ENCODE results near the gene CELF2. TPM values are rescaled to one million over a fixed set of nuclear protein-coding genes. Genes with fewer than 3 reads are reported as not detected.

CELF2 gene
- total RNA-seq, 1 donor: 21.9 TPM

- H3K4me3 ChIP-seq (ENCODE audit: low read depth, low read length): no peak overlapping the region
- no peak for TF ChIP-seq CTCF (IDR thresholded peaks at IDR 0.05; ENCODE audit: insufficient read depth, low read length)
- DNase-seq (ENCODE audit: low read depth): no peak
These were observed 159.7 kb downstream of the CELF2 start for GRCh38 chr10:11177381-11177780.

- no peak for DNase-seq (ENCODE audit: low read depth)
- no peak for TF ChIP-seq CTCF (IDR thresholded peaks at IDR 0.05; ENCODE audit: insufficient read depth, low read length)
- no peak overlapping the region for H3K4me3 ChIP-seq (ENCODE audit: low read depth, low read length)
These were observed 160.3 kb downstream of the CELF2 start for GRCh38 chr10:11177926-11178471.

GRCh38 chr10:11178606-11179515 is 161.2 kb downstream of the CELF2 start:
- DNase-seq (ENCODE audit: low read depth): peak; percentile 39
- H3K4me3 ChIP-seq (ENCODE audit: low read depth, low read length): no peak overlapping the region
- no peak for TF ChIP-seq CTCF (IDR thresholded peaks at IDR 0.05; ENCODE audit: insufficient read depth, low read length)

DNA sequence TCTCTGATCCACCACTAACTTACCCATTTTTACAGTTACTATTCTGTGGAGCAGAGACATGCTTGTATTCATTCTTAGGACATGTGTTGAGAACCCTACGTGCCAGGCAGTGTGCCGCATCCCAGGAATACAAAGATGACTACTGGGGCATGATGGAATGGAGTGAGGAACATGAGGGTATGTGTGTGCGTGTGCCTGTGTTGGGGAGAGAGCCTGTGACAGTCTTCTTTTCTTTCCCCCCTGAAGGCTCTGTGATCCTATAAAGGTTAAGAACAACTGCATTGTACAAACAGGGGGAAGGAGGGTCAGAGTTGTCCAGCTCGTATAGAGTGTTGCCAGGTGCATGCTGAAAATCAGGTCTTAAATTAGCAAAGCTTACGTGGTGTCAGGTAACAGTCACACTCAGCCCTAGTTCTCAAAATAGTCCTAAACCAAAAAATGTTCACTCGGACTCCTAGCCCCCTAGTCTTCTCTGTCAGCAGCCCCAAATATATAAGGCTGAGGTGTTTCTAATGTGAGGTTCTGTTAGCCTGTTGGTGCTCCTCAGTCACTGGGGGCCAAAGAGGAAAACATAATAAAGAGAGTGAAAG is 161.9 kb downstream of the CELF2 start:
- no peak for TF ChIP-seq CTCF (IDR thresholded peaks at IDR 0.05; ENCODE audit: insufficient read depth, low read length)
- no peak for DNase-seq (ENCODE audit: low read depth)
- H3K4me3 ChIP-seq (ENCODE audit: low read depth, low read length): no peak overlapping the region

DNA sequence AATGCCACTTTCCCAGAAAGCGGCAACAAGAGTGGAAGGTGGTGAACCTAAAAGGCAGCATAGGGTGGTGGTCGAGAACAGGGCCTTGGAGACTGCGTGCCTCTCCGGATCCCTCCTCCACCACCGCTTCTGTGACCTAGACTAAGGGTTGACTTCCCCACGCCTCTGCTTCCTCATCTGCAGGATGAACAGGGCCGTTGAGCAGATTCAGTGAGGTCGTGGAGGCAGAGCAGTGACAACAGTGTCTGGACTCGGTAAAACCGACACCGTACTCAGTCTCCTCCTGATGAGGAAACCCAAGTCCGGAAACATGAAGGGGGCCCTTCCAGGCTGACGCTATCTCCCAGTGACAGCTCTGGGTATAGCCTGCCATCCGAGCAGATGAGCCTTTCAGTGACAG is 162.6 kb downstream of the CELF2 start:
- H3K4me3 ChIP-seq (ENCODE audit: low read depth, low read length): no peak overlapping the region
- no peak for TF ChIP-seq CTCF (IDR thresholded peaks at IDR 0.05; ENCODE audit: insufficient read depth, low read length)
- no peak for DNase-seq (ENCODE audit: low read depth)

DNA sequence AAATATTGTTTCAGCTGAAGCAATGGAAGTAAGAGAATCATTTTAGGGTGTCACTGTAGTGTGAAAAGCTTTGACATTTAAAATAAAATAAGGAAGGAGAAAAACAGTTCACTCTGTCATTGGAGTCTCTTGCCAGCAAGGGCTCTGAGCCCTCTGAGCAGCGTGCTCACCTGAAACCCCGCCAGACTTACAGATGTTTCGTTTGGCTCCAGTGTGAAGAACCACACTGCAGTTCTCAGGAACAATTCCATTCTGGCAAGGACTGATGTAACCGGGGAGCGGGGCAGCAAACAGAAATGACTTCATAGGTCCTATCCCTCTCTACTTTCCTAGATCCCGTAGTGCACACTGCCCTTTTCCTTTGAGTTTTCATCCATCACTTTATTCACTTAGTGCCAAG is 164.3 kb downstream of the CELF2 start:
- DNase-seq (ENCODE audit: low read depth): peak; percentile 69
- H3K4me3 ChIP-seq (ENCODE audit: low read depth, low read length): no peak overlapping the region
- no peak for TF ChIP-seq CTCF (IDR thresholded peaks at IDR 0.05; ENCODE audit: insufficient read depth, low read length)

All from fibroblast of the aortic adventitia (primary cell).